Transverse colon (tissue), 4 donors: ENCODE results near the gene DLST.

Experiments
- CTCF ChIP-seq, 5 experiments: fragments of 200-600 bp in 3 of 5; fragments of 450-650 bp in 2 of 5; sonication (generic) in 3 of 5; IDR thresholded peaks; 1 replicate in 2 of 5; 2 replicates in 3 of 5; pipeline ENCODE4 v1.5.1; 2016 to 2017; ENCODE audit warnings: antibody characterized with exemption in 5 of 5, inconsistent platforms in 3 of 5, mild to moderate bottlenecking in 2 of 5, moderate library complexity in 1 of 5
- POLR2AphosphoS5 ChIP-seq, 3 donors: sonication (generic); formaldehyde crosslinking; IDR thresholded peaks; one replicate each; pipeline ENCODE4 v1.6.1; 2016; ENCODE audit warnings: antibody characterized with exemption in 3 of 3

- no peak for TF ChIP-seq CTCF (IDR thresholded peaks at IDR 0.05)
- peak in 1 of 3 donors; percentile 31 for TF ChIP-seq POLR2AphosphoS5 (IDR thresholded peaks at IDR 0.05)
These were observed 60.0 kb downstream of the DLST start for GRCh38 chr14:74941676-74942097.
